COLO829 (cell line): ENCODE results near the gene ATP9A.
A peak's percentile ranks its signal among the peaks of the same experiment; 100 is the strongest.

Source experiments
- DNase-seq: peaks from one replicate; pipeline ENCODE4 v3.0.0; 2012; ENCODE audit warnings: low spot score

The ATP9A gene

DNA sequence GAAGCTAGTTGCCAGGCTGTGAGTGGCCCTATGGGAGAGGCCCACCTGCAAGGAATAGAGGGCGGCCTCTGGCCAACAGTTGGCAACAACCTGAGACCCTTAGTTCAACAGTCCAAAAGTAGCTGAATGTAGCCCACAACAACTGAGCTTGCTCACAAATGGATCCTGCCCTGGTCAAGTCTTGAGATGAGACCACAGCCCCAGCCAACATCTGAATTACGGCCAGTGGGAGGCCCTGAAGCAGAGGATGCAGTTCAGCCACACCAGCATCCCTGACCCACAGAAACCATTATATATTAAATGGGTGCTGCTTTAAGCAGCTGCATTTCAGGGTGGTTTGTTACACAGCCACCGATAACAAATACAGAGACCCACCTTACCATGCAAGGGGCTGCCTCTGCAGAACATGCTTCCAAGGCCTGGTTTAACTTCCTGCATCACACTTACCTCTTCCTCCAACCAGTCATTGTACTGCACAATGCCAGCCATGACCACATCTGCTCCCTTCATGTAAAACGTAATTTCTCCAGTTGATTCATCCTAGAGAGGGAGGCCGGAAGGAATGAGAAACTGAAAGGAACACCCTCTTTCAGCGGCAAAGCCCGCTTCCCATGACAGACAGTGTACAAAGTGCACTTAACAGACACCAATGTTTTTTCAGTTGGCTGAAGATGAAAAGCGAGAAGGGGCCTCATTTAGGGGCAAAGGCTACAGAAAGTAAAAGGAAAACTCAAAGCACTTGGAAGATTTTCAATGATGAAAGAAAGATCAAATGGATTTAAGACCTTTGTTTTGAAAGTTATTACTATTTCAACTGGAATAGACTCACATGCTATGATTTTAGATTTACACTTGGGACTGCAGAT lies 139.4 kb downstream of the ATP9A start:
- no peak for DNase-seq

DNA sequence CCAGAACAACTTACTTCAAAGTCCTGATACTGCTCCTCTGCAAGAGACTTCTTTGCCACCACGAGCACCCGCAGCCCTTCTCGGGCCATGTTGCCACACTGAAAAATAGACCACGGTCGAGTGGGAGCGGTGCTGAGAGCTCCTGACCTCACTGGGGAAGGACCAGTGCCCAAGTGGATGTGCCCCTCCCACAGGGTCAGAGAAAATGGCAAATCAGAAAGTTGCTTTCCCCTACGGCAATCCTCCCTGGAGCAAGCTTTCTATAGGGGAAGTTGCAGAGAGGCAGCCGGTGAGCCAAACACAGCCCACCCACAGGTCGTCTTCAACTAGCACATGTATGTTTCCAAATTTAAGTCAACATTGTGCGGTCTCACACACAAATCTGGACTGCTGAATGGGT lies 140.6 kb downstream of the ATP9A start:
- no peak for DNase-seq

DNA sequence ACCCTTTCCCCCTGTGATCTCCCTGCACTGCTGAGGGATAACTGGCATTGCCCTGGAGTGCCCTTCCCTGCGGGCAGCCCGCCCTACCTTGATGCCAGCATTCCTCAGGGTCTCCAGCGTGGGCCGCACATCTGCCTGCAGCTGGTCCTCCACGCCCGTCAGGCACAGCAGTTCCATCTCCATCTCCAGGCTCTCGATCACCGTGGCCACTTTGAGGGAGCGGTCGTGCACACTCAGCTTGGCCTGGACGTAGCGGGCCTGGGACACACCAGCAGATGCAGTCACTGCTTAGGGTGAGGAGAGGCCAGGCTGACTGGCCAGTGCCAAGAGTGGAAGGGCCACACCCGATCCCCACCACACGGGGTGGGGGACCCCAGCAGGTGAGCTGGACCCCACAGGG lies 143.1 kb downstream of the ATP9A start:
- DNase-seq = no peak

- peak; percentile 87 for DNase-seq
Observed at GRCh38 chr20:51624157-51624731, 143.9 kb downstream of the ATP9A start.

GRCh38 chr20:51623255-51623654 lies 144.9 kb downstream of the ATP9A start:
- no peak for DNase-seq

DNA sequence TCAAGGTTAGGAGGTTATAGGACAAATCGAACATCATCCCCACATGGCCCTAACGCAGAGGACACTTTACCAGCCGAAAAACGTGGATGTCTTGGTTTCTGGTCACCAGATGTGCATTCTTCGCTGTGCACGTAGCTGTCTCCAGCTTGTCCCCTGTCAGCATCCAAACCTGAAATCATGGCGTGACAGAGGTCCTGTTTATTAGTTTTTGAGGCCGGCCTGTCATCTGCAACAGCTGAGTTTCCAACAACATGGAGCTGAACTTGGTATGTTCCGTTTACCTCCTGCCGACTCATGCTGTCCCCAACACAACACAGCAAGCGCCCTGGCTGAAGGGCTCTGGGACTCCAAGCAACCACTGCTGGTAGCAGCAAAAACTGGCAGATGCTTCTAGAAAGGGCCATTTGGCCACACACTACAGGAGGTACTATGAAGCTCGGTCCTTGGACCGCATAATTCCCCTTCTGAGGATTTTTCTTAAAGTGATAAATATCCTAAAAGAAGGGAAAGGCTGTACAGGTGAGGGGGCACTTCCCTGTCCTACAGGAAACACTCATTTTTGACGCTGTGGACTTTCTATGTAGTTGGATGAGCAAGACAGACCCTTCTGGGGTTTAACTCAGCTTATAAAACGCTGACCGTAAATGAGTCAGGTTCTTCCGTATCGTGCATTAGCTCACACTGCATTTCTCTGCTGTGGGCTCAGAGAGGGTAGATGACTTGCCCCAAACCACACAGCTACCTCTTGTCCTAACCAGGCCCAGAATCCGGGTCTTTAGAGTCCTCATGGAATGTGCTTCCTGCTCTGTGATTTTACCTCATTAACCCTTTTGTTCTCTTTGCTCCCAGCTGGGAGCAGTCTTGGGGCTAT lies 146.0 kb downstream of the ATP9A start:
- DNase-seq = no peak

DNA sequence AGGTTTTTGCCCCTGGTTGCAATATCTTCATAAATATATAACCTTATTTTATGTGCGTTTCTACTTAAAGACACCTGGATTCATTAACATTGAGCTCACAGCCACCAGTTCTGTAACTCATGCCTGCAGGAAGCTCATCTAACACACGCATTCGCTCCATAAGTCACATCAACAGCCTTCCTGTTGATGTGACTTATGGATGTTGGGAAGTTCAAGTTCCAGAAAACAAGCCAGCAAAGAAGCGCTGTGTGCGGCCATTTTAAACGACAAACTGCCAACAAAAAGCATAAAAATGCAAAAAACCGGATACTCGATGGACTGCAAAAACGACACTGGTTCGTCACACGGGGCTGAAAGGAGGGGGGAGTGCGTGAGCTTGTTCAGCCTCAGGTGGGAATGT lies 147.8 kb downstream of the ATP9A start:
- no peak for DNase-seq

GRCh38 chr20:51616060-51616459 lies 152.1 kb downstream of the ATP9A start:
- no peak for DNase-seq

GRCh38 chr20:51614687-51615086 lies 153.5 kb downstream of the ATP9A start:
- DNase-seq = no peak

DNA sequence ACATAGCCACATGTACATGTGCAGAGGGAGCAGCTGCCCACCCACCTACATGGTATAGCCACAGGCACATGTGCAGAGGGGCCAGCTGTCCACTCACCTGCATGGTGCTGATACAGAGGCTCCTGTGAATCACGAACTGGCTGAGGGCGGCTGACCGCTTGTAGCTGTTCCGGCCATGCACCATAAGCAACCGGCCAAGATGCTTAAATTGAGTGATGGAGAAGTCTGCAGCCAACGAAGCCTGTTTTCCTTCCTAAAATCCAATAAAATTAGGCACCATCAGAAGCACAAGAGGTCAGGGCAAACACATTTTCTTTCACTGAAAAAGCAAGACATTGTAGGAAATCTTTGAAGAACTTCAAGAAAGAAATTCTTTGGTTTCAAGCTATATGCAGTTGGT lies 154.6 kb downstream of the ATP9A start:
- DNase-seq = no peak

- no peak for DNase-seq
Observed at GRCh38 chr20:51612896-51613295, 155.3 kb downstream of the ATP9A start.

- no peak for DNase-seq
Observed at GRCh38 chr20:51611625-51611890, 156.6 kb downstream of the ATP9A start.

- DNase-seq = no peak
Observed at GRCh38 chr20:51610761-51611624, 157.2 kb downstream of the ATP9A start.

GRCh38 chr20:51610111-51610510 lies 158.1 kb downstream of the ATP9A start:
- DNase-seq = no peak

DNA sequence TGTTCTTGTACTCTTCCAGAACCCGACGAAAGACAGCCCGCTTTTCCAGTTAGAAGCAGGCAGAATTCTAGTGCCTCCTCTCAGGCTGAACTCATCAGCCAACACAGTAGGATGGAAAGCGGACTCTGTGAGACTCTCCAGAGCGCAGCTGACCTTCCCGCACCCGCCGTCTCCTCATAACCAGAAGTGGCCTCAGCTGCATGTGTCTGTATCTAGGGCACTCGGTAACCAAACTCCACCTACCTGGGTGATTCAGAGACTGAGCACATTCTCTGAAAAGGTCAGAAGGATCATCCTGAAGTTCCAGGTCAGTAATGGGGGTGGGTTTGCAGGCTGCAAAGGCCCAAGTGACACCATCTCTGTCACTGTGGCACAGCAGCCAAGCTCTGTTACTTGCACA lies 158.9 kb downstream of the ATP9A start:
- DNase-seq = no peak

GRCh38 chr20:51608061-51608460 lies 160.1 kb downstream of the ATP9A start:
- DNase-seq = no peak

DNA sequence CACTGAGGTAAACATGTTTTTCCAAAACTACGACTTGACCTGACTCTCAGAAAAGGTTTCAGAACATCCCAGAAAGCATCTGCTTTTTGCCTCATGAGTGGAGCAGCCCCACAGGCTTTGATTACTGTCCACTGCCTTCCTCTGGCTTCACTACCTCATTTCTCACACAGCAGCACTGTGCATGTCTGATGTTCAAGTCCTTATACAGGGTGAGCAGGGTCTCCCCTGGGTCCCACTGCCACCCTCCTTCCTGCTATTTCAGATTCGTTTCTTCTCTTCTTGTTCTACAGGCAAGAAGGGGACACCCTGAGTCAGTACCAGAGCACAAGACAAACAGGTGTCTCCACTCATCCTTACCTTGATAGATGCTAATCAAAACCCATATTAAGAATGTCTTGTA lies 161.0 kb downstream of the ATP9A start:
- no peak for DNase-seq

DNA sequence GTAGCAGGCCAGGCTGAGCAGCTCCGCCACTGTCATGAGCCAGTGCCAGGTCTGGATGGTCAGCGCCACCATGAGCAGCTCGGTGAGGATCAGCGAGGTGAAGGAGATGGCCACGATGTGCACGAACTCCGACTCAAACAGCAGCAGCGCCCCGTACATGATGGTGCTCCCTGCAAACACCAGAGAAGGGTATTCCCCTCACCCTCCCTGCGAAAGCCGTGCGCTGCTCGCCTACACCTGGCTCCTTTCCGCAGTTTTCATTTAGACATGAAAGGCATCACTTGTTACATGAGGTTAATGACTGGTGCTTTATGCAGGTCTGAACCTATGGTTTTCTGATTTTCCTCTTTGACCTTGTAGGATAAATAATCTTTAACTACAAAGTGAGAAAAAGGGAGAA lies 163.3 kb downstream of the ATP9A start:
- DNase-seq = no peak

DNA sequence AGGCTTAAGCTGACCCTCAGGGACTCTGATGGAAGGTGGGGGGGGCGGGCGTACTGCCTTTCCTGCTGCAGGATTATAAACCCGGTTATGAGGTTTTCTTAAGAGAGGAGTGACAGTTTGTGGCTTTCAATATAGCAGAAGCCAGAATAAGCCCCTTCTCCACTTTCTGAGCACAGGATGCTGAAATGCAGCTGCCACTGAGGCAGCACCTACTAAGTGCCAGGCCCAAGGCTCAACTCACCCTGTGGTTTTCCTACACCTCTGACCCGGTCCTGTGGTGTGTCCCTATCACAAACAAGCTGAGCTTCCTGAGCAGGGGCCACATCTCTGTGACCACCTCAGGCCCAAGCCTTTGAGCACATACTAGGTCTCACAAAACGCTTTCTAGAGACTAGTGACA lies 166.1 kb downstream of the ATP9A start:
- no peak for DNase-seq

- DNase-seq = no peak
Observed at GRCh38 chr20:51600950-51601349, 167.2 kb downstream of the ATP9A start.

GRCh38 chr20:51600016-51600420 lies 168.2 kb downstream of the ATP9A start:
- DNase-seq = no peak

DNA sequence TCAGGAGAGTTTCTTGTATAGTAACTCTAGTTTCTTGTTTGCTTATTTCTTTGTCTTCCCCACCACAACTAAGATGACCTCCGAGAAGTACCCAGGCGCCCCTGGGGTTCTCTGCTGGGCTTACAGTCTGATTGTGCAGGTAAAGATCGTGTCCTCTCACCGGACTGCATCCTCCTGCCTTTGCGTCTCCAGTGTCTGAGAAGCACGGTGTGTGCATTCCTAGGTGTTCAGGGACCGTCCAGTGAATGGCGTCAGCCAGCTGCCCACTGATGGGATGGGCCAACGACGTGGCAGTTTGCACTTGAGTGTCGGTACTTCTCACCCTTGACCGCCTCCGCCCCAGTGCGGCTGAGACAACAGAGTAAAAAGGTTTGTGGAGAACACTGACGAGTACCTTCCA lies 169.6 kb downstream of the ATP9A start:
- no peak for DNase-seq
